GM18907 (cell line): ENCODE data around the gene VHLL.
A peak's percentile ranks its signal among the peaks of the same experiment; 100 is the strongest.

Source experiments
- ATAC-seq: cut with Tn5 transposase; IDR thresholded peaks from one replicate; pipeline ENCODE4 v1.9.1; 2021; ENCODE audit warnings: mild to moderate bottlenecking, moderate library complexity; ENCODE audit not compliant: unreplicated experiment

VHLL gene

GRCh38 chr1:156291226-156292061, 7.7 kb downstream of the VHLL start:
- no peak for ATAC-seq

GRCh38 chr1:156289857-156290256, 9.2 kb downstream of the VHLL start:
- no peak for ATAC-seq

DNA sequence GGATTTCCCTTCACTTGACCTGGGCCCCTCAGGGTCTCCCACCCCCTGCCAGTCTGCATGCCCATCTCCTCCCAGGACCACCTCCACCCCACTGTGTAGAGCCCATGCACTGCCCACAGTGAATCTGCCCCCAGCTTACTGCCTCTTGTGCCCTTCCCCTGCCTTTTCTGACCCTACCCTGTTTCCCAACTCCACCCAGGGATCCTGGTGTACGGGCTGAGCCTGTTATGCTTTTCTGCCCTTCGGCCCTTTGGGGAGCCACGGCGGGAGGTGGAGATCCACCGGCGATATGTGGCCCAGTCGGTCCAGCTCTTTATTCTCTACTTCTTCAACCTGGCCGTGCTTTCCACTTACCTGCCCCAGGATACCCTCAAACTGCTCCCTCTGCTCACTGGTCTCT, 13.0 kb downstream of the VHLL start:
- ATAC-seq, result no peak

- no peak for ATAC-seq
These were observed 13.7 kb downstream of the VHLL start for GRCh38 chr1:156285437-156285836.

DNA sequence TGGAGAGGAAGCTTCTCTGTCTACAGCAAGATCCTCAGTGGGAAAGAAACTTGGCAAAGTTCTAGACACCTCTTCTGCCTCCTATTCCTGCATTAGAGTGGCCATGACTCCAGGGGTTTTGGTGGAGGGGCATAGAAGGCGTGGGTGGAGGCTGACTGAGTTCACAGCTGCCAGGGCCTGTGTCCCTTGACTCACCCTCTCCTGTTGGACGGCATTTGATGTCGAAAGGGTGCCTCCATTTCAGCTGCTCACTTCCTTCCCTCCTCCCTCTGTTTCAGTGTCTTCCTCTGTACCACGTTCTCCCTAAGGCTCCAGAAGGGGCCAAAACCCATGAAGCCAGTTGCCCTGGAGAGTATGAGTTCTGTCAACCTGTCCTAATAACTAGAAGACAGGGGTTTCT, 14.3 kb downstream of the VHLL start:
- no peak for ATAC-seq

- ATAC-seq, result no peak
These were observed 15.0 kb downstream of the VHLL start, which contains the start of gene TMEM79 for GRCh38 chr1:156284112-156284511. Gene TMEM79, plus strand, starts transcription at chr1:156284325. Its CDS starts 902 bp downstream, at chr1:156285227.

GRCh38 chr1:156283521-156283920, 15.6 kb downstream of the VHLL start:
- ATAC-seq, result no peak

DNA sequence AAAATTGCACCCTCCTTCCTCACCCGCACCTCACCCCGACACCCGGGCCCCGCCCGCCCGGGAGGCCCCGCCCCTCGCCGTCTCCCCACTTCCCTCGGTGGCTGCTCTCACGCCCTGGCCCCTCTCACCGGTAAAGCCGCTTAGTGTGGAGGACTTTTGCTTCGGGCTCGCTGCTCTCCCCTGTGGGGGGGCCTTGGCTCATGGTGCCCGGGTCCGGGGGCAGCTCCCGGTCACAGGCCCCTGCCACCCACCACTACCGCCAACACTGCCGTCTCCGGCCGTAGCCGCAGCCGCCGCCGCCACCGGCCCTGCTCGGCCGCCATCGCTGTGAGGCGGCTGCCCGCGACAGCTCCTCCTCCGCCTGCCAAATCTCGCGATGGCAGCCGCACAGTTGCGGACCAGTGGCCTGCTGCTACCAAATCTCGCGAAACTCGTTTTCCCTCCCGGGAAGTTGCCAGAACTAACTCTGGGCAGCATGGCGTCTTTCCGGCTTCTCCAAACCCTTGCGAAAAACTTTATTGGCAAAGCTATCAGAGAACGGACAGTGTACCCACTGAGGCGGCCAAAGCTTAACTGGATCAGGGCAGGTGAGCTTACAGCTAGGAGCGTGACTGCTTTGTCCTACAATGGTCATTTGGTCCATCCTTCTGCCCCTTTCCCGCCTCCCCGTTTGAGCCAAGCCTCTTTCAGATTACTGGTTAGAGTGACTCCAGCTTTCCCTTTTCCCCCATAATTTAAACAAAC, 16.5 kb downstream of the VHLL start, which contains the start of gene SMG5:
Gene SMG5, minus strand, starts transcription at position 347 of the 744 bp plus-strand sequence. Its CDS starts 145 bp downstream, at position 202.
- peak; percentile 84 for ATAC-seq

DNA sequence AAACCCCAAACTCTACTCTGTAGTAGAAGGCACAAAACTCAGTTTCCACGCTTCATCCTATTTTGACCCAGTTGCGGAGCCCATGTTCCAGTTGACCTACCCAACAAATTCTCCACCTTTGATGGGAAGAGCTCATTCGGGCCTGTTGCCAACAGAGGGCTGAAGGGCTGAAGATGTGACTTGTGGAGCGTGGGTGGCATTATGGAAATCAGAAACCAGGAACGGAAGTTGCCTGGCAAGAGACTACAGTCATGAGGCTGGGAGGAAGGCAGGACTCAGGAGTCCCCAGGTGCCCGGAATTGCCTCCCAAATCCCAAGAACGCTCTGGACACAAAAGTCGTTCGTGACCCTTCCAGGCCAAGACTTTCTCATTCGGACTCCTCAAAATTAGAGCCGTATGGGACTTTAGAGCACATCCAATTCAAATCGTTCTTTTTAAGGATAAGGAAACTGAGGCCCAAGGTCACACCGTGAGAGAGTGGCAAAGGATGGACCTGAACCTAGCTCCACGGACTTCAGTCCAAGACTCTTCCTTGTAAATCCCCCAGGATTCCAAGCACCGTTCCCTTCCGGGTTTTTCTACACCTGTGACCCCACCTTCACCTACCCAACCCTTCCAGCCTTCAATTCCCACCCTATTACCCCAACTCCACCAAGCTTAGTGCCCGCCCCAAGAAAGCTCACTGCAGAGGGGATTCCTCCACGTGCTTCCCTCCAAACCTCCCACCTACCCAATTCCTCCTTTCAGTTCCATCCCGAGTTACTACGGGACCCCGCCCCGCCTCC, 17.2 kb downstream of the VHLL start:
- ATAC-seq, result peak; percentile 10

- ATAC-seq, result peak; percentile 42
These were observed 17.8 kb downstream of the VHLL start for GRCh38 chr1:156281281-156281680.

DNA sequence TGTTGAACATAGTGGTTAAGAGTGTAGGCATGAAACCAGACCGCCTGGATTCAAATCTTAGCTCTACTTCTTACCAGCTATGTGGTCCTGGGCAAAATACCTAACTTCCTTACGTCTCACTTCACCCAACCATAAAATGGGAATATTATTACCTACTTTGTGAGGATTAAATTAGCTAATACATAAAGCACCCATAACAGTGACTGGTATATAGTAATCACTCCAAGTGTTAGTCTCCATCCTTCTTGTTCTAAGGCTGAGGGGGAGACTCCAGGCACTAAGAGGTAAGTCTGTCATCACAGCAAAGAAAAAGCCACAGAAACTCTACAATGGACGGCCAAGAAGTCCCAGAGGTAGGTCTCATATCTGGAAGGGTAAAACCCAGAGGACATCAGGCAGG, 19.3 kb downstream of the VHLL start:
- no peak for ATAC-seq

DNA sequence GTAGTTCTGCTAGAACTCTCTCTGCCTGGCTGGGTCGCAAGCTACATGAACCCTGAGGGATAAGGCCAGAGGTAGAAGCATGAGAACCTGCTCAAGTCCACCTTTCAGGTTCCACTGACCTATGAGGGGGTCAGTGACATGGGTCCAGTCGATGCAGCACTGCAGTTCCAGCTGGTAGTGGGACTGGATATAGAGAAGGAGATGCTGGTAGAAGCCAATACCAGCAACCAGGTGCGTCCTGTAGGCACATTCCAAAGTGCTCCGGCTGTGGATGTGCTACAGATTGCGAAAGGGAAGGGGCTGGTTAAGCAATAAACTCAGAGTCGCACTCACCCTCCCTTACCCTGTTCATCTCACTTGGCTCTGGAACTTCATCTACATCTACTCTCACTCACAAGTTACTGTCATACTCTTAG, 22.1 kb downstream of the VHLL start:
- ATAC-seq, result no peak

- ATAC-seq, result no peak
These were observed 22.6 kb downstream of the VHLL start for GRCh38 chr1:156276532-156276931.

GRCh38 chr1:156270314-156270713, 28.8 kb downstream of the VHLL start:
- no peak for ATAC-seq

GRCh38 chr1:156268336-156268735, 30.8 kb downstream of the VHLL start:
- no peak for ATAC-seq

- no peak for ATAC-seq
These were observed 33.1 kb downstream of the VHLL start for GRCh38 chr1:156266051-156266450.

DNA sequence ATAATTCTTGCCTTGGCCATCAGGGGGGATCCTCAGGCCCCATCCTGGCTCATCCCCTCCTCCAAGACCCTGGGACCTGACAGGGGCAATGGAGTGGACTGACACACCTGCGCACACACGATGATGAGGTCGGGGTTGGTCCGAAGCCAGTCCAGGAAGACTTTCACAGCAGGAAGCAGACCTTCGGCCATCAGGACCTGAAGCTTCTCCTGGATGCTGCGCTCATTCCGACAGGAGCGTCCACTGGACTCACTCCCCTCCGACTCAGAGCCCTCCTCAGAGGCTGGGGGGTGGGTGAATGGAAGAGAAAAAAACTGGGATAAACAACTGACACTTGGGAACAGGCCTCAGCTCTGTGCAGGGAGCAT, 35.8 kb downstream of the VHLL start:
- no peak for ATAC-seq

- no peak for ATAC-seq
These were observed 36.4 kb downstream of the VHLL start for GRCh38 chr1:156262461-156263287.

DNA sequence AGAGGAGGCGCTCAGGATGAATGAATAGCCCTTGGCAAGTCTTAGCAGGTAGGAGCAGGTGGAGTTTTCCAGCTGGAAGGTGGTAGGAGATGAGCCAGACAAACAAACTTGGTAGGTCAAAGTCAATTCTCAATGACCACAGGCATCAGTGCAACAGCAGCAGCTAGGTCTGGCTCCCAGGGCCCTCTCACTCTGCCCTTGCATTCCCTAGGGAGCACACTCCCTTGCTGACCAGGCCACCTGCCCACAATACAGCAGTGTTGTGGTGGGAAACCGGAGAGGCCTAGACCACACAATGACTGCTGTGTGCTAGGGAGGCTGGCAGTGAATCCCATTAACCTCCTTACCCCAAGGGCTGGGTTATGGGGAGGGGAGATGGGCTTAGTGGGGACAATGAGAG, 38.2 kb downstream of the VHLL start:
- no peak for ATAC-seq

DNA sequence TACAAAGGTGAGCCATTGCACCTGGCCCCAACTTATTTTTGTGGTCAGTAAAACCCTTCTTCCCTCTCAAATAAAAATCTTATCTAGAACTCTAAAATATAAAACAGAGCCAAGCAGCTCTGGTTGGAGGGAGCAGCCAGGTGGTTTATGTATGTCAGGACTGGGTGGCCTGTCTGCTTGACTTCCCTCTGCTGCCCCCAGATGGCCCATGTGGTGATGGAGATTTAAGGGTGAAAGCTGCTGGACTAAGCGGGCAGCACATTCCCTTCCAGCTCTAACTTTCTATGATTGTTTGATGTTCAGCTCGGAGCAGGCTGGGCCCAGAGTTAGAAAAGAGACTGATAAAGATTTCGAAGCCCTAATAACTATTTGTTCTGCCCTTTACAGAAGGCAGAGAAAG, 39.3 kb downstream of the VHLL start:
- no peak for ATAC-seq
